GM19043 (cell line): ENCODE data around the gene HYKK.
"Not testable (repeated sequence)": the region's sequence is repeated elsewhere in the genome, so short reads cannot be mapped to it uniquely, and the experiment has no call there.

Experiments used
- ATAC-seq: cut with Tn5 transposase; IDR thresholded peaks from one replicate; pipeline ENCODE4 v1.9.1; 2021; ENCODE audit warnings: low read depth; ENCODE audit not compliant: unreplicated experiment

HYKK gene, protein sequence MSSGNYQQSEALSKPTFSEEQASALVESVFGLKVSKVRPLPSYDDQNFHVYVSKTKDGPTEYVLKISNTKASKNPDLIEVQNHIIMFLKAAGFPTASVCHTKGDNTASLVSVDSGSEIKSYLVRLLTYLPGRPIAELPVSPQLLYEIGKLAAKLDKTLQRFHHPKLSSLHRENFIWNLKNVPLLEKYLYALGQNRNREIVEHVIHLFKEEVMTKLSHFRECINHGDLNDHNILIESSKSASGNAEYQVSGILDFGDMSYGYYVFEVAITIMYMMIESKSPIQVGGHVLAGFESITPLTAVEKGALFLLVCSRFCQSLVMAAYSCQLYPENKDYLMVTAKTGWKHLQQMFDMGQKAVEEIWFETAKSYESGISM

DNA sequence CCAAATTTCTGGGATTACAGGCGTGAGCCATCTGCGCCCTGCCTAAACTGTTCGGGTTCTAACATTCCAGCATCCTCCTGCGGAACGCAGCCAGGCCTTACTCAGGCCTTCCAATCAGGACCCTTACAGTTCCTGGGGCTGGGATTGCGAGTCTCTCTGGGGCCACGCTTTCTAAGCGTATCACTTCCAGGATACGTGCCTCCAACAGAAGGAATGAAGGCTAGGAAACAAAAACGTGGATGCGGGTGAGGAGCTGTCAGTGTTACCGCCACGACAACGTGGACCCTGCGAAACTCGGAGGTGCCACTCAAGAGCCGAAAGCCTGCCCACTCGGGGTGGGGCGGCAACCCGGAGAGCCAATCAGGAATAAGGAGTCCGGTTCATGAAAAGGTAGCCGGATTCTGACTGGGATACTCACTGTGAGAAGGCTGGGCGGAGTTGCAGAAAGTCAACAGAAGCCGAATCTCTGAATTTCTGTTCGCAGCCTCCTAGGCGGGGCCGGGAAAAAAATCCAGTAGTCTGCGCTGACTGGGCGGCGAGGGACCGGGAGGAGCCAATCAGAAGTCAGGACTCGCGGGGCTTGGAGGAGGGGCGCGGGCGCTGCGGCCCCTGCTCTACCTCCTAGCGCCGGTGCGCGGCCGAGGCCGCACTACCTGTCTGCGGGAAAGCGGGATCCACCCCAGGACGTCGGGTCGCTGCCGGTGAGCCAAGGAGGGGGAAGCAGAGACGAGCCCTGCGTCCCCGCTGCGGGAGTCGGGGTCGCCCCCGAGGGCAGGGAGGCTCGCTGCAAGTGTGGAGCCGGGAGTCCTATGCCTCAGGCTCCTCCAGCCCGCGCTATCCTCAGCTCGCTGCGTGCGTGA, at the start of gene HYKK:
HYKK (plus strand) TSS at position 607 of the 860 bp plus-strand sequence. CDS start 5,512 bp downstream, outside the sequence.
- peak; percentile 83 for ATAC-seq

DNA sequence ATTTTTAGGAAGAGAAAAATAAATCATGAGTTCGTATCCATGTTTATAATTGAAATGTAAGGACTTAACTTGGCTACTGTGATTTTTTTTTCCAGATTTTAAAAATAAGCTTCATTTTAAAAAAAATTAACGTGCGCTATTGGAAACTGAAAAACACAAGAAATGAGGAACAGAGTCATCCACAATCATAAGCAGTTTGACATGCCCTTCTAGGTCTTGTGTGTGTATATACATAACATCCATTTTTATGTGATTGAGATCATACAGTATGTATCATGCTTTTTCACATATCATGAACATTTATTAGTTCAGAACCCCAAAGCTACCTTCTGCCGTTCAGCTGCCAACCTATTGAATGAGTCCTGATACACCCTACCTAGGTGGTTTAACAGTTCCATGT, 46.6 kb upstream of the HYKK start:
- ATAC-seq, result no peak

DNA sequence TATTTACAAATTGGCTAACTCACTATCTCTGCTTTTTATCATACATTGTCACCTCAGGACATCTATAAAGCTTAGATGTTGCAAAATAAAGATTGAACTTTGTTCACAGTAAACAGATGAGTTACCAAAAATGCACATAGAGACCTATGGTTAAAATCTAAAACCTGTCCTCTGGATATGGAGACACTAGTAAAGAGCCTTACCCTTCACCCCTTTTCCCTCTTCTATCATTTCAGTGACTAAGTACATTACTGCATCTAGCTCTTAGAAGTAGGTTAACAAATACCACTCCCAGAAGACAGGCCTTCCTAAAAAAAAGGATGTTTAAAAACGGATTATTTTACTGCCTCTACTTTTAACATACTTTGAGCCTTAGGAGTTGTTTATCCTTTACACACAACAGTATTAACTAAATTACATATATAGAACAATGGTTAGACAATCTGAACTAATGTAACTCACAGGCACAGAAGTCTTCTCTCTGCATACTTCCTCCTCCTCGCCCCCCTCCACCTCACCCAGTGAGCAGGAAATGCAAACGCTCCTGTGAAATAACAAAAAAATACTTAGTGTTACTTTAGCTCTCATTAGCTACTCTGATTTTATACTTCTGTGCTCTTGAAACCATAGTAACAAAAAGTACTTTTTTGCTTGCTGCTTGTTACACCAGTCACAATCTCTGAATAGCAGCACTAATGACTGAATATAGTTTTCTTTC, 46.0 kb upstream of the HYKK start:
- ATAC-seq, result no peak

DNA sequence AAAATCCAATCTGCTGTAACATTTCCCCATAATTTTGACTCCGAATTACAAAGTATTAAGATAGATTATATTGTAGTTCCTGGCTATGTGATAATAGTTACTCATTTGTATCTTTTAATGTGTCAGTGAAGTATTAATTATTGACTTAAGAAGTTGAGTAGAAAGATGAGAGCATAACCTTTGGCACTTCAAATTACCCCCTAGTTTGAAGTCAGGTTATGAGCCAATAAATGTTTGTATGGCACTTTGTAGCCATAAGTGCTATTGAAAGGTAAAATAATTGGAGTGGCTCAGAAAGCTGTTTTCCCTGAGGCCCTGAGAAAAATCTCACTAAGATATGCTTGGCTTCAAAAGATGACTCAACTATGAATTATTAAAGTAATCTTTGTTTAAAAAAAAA, 38.3 kb upstream of the HYKK start:
- no peak for ATAC-seq

DNA sequence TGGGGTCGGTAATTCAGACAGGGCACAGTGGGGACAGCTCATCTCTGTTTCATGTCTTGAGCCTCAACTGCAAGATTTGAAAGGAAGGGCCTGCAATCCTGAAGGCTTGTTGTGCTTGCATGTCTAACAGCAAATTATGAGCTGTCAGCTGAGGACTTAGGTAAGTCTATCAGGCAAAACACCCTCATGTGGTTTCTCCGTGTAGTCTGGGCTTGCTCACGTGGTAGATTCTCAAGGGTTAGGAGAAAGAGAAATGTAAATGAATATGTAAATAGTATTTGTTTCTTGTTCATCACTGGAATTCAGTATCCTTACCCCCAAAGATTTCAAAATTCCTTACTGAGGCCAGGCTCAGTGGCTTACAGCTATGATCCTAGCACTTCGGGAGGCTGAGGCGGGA, 30.1 kb upstream of the HYKK start:
- ATAC-seq, result no peak

DNA sequence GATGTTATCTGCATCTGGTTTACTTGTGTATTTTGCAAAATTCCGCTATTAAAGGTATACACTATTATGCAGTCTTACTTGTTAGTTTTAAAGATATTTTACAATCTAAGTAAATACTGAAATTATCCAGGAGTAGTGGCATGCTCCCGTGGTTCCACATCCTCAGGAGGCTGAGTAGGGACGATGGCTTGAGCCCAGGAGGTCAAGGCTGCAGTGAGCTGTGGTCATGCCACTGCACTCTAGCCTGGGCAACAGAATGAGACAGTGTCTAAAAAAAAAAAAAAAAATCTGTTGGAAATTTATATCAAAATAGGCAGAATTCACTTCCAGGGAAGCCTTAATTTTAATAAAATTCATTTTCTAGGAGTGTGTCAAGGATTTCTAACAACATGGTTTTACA, 27.7 kb upstream of the HYKK start:
- ATAC-seq, result no peak

DNA sequence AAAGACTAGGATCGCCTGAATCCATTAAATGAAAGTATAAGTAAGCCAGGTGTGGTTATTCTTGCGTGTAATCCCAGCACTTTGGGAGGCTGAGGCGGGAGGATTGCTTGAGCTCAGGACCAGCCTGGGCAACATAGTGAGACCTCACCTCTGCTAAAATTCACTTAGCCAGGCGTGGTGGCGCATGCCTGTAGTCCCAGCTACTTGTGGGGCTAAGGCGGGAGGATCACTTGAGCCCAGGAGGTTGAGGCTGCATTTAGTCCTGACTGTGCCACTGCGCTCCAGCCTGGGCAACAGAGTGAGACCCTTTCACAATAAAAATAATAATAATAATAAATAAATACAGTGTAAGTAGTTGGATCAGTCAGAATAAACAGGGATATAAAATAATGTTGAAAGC, 25.5 kb upstream of the HYKK start:
- ATAC-seq, result no peak

DNA sequence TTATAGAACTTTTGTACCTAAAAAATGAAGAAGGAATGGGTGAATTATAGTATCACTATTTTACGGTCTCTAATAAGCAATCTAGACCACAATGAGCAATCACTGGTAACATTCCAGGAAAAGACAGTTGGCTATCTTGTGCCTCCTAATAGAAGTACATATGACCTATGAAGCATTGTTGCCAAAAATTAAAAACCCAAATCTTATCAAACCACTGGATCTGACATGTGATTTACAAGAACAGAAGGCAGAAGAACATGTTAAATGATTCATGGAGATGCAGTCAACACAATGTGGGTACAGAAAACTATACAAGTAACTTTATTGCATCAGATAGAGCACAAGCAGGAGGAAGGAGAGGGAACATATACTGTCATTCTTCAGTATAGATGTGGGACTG, 14.5 kb upstream of the HYKK start:
- no peak for ATAC-seq

DNA sequence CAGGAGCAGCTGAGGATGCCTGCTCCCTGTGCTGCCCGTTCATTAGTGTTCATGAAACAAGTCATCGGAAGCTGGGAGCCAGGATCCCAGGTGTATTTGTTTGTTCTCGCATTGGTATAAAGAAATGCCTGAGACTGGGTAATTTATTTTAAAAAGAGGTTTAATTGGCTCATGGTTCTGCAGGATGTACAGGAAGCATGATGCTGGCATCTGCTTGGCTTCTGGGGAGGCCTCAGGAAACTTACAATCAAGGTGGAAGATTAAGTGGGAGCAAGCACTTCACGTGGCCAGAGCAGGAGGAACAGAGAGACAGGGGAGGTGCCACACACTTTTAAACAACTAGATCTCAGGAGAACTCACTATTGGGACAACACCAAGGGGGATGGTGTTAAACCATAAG, 5.5 kb upstream of the HYKK start:
- ATAC-seq, result no peak

DNA sequence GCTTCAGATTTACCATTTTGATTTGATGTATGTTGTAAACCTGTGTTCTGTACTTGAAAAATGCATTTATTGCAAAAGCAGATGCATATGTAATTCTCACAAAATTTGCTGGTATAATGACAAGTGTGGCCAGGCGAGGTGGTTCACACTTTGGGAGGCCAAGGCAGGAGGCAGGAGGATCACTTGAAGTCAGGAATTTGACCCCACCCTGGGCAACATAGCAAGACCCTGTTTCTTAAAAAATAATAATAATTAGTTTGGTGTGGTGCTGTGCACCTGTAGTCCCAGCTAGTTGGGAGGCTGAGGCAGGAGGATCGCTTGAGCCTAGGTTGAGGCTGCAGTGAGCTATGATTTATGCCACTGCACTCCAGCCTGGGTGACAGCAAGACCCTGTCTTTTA, 4.7 kb upstream of the HYKK start:
- no peak for ATAC-seq

DNA sequence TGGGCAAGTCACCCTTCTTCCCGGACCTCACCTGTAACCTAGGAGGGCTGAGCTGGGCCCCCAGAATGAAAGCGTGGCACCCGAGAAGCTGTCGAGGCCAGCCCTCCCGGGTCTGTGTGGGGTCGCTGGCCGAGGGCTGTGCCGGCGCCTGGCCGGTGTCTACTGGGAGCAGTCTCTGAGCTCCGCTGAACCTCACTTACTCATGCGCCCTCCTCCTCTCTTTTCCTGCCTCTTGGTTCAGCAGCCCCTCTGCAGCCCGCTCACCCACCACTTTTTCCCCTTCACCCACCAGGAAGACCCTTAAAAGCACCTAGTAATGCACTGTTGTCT, 419 bp downstream of the HYKK start:
- peak; percentile 28 for ATAC-seq

DNA sequence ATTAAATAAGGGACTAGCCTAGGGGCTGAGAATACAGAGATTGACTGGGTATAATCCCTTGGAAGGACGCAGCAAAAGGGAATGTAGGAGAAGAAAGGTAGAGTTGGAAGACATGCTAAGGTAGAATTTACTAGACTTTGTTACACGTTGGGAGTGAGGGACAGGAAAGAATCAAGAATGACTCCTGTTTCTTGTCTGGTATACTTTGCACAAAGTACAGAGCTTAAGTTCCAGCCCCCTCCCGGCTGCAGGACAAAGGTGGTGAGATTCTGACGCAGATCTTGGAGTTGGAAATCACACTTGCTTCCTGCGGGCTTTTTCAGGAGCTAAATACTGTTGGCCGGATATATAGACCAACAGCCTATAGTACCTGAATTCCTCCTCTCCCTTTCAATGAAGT, 895 bp downstream of the HYKK start:
- ATAC-seq, result no peak

DNA sequence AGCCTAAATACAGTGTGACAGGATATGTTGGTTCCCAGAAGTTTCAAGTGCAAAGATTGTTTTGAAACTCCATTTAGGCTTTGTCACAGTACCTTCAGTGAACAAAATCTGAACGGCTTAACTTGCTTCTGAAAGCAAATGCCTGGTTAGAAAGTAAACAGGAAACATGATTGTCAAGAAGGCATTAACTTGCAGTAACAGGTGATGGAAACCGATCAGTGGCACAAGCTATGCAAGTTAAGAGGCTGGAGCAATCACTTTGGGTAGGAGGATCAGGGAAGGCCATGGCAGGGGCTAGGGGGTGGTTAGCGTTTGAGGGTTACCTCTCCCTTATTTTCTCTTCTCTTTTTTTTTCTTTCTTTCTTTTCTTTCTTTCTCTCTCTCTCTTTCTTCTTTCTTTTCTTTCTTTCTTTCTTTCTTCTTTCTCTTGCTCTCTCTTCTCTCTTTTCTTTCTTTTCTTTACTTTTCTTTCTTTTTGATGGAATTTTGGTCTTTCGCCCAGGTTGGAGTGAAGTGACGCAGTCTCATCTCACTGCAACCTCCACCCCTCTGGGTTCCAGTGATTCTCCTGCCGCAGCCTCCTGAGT, 2.4 kb downstream of the HYKK start:
- no peak for ATAC-seq

DNA sequence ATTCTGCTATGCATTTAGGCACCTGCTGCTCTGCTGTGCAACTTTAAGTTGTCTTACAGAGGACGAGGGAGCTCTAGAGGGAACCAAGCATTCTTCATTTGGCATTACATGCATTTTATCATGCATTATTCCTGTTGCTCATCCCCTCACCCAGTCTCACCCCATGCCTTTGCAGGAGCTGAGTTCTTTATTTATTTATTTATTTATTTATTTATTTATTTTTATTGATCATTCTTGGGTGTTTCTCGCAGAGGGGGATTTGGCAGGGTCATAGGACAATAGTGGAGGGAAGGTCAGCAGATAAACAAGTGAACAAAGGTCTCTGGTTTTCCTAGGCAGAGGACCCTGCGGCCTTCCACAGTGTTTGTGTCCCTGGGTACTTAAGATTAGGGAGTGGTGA, 12.7 kb downstream of the HYKK start:
- not testable (repeated sequence) for ATAC-seq

DNA sequence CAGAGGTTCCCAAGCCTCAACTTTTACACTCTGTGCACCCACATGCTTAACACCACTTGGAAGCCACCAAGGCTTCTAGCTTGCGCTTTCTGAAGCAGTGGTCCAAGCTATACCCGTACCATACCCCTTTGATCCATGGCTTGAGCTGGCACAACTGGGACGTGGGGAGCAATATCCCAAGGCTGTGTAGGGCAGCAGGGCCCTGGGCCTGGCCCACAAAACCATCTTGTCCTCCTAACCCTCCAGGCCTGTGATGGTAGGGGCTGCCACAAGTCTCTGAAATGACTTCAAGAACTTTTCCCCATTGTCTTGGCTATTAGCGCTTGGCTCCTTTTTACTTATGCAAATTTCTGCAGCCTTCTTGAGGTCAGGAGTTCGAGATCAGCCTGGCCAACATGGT, 16.9 kb downstream of the HYKK start:
- ATAC-seq, result no peak

DNA sequence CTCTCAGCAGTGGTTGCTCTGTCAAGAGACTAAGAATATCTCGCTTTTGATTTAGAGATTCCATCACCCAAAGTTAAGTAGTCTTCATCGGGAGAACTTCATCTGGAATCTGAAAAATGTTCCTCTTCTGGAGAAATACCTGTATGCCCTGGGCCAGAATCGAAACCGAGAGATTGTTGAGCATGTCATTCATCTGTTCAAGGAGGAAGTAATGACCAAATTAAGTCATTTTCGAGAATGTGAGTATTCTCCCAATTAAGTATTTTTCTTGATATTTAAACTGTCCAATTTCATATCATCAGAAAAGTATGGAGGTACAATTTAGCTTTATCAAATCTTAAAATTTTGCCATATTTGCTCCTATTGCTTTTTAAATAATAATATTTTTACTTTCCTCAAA, 19.9 kb downstream of the HYKK start:
- no peak for ATAC-seq

DNA sequence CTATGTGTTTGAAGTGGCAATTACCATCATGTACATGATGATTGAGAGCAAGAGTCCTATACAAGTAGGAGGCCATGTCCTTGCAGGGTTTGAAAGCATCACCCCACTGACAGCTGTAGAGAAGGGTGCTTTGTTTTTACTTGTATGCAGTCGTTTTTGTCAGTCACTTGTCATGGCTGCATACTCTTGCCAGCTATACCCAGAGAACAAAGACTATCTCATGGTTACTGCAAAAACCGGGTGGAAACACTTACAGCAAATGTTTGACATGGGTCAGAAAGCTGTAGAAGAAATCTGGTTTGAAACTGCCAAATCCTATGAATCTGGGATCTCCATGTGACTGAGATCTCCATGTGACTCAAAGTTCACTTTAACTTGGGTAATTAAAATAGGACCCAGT, 26.0 kb downstream of the HYKK start:
- ATAC-seq, result no peak

DNA sequence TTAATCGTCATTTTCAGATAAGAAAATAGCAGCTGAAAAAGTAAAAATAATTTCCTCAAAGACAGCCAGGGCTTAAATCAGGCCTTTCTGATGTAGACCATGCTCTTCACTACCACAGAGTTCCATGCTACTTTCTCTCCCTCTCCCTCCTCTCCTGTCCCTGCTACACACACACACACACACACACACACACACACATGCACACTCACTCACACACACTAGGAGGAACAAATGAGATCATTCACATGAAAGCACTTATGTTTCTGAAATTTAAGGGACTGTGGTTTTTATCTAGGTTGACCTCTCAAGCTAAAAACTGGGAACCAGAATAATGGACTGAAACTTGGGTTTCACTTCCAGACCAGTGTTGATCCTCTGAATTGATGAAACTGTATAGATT, 28.8 kb downstream of the HYKK start:
- ATAC-seq, result no peak

DNA sequence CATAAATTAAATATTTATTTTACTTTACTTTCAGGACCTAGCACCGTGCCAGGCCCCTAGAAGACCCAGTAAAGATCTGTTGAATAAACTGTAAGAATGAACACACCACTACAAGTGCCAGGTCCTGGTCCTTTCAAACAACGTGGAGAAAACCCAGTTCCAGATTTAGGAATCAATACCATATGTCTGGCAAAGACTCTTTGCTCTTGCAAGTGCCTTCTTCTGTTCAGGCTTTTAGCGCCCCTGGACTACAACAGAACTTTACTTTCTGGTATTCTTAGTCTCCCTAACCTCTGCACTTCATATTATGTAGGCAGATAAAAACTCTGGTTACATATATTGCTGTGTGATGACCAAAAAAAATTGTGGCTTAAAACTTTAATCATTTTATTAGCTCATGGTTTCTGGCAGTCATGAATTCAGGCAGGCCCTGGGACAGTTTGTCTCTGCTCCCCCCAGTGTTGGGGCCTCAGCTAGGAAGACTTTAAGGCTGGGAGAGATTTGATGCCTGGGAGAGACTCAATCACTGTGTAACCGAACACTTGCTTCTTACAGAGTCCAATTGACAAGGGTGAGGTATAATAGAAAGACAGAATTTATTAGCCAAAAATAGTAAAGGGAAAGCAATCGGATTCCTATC, 30.0 kb downstream of the HYKK start:
- no peak for ATAC-seq

DNA sequence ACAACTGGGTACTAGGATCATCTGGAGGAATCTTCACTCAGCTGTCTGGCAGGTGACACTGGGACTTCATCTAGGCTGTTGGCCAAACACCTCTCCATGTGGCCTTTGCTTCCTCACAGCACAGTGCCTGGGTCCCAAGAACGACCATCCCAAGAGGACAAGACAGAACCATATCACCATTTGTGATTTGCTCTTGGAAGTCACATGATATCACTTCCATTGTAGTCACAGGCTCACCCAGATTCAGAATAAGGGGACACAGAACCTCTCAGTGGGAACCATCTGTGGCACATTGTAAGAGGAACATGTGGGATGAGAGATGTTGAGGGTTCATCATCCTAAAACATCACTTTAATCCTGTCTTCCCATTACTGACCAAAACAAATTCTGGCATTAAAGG, 31.0 kb downstream of the HYKK start:
- ATAC-seq, result no peak
